Neural progenitor cell (in vitro differentiated cells): ENCODE results near the gene RPH3AL.

ENCODE experiments used
- EZH2phosphoT487 ChIP-seq: fragments of 200-600 bp; sonication (generic); IDR thresholded peaks from 2 replicates; pipeline ENCODE4 v1.6.1; 2017; ENCODE audit warnings: antibody characterized with exemption
- TF ChIP-seq, protein P1 (sequence below): fragments of 200-600 bp; sonication (generic); IDR thresholded peaks from 2 replicates; pipeline ENCODE4 v1.5.1; 2017; ENCODE audit warnings: antibody characterized with exemption, mild to moderate bottlenecking

- TF ChIP-seq, protein P1, sequence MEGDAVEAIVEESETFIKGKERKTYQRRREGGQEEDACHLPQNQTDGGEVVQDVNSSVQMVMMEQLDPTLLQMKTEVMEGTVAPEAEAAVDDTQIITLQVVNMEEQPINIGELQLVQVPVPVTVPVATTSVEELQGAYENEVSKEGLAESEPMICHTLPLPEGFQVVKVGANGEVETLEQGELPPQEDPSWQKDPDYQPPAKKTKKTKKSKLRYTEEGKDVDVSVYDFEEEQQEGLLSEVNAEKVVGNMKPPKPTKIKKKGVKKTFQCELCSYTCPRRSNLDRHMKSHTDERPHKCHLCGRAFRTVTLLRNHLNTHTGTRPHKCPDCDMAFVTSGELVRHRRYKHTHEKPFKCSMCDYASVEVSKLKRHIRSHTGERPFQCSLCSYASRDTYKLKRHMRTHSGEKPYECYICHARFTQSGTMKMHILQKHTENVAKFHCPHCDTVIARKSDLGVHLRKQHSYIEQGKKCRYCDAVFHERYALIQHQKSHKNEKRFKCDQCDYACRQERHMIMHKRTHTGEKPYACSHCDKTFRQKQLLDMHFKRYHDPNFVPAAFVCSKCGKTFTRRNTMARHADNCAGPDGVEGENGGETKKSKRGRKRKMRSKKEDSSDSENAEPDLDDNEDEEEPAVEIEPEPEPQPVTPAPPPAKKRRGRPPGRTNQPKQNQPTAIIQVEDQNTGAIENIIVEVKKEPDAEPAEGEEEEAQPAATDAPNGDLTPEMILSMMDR: no peak
- TF ChIP-seq EZH2phosphoT487: no peak
Measured at GRCh38 chr17:291587-291986, 61.0 kb downstream of the RPH3AL start.
